HG03095 (cell line): ENCODE results near the gene IDH3G.

Experiments used
- ATAC-seq: cut with Tn5 transposase; IDR thresholded peaks from one replicate; pipeline ENCODE4 v1.9.1; 2021; ENCODE audit warnings: moderate library complexity; ENCODE audit not compliant: unreplicated experiment

Gene IDH3G

DNA sequence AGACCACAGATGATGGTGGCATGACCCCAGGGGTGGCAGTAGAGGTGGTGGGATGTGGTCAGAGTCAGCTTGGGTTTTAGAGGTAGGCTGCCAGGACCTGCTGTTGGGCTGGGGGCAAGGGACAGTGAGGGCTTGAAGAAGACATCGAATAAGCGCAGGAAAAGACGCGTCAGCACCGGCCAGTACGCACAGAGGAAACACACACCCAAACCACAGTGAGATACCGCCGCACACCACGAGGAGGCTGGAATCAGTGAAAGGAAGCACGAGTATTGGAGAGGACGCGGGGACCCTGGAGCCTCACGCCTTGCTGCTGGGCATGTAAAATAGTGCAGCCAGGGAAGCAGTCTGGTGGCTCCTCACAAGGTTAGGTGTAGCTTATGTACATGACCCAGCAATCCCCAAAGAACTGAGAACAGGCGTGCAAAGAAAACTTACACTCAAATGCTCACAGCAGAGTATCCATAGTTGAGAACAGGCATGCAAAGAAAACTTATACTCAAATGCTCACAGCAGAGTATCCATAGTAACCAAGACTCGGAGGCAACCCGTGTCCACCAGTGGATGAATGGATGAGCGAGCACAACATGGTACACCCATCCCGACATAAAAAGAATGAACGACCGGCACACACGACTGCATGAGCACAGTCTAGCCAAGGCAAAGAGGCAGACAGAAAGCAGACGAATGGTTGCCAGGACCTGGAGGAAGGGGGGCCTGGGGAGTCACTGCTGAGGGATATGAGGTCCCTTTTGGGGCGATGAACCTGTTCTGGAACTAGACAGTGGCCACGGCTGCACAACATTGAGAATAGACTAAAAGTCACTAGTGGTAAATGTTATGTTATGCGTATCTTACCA is 22.9 kb upstream of the IDH3G start:
- ATAC-seq = no peak

DNA sequence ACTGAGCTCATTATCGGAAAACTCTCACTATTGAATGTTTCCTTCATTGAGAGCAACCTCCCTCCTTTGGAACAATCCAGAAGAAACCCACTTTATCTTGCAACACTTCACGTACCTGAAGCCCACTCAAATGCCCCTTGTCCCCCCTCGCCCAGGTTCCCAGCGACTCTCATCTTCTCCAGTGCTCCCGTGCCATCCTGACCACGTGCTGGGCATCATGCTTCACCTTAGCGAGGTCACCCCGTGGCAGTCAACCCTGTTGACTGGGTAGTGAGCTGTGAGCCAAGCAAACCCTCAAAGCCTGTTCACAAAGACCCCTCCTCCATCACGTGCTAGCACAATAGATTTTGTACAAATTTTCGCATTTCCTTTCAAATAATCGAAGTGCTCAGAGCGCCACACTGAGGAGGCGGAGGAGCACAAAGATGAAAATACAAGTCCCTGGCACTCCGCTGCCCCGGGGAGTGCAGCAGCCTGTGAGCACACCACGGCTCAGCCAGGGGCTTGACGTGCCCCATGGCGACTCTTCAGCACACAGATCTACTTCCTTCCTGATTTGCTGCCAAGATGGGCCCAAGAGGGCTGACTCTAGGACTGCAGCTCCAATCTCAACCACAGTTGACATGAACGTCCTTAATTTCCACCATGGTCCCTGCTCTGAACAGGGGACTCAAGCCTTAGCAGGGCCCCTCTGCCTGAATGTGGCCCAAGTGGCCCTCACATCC is 20.6 kb upstream of the IDH3G start:
- no peak for ATAC-seq

- no peak for ATAC-seq
Measured at GRCh38 chrX:153813161-153813560, 19.0 kb upstream of the IDH3G start.

DNA sequence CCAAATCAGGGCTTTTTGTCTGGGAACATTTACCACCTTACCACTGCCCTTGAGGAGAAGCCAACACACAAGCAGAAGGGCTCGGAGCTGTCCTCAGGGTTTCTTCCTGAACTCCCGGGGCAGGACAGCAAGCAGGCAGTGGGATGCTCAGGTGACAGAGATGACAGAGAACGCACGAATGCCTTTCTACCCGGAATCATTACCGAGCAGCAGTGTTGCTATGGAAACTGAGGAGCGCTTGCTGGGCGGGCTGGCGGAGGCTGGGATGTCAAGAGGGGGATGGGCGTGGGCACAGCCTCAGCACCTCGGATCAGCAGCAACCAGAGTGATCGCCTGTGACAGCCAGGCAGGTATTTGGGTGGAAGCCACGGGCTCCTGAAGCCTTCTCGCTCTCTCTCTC is 18.0 kb upstream of the IDH3G start:
- no peak for ATAC-seq

DNA sequence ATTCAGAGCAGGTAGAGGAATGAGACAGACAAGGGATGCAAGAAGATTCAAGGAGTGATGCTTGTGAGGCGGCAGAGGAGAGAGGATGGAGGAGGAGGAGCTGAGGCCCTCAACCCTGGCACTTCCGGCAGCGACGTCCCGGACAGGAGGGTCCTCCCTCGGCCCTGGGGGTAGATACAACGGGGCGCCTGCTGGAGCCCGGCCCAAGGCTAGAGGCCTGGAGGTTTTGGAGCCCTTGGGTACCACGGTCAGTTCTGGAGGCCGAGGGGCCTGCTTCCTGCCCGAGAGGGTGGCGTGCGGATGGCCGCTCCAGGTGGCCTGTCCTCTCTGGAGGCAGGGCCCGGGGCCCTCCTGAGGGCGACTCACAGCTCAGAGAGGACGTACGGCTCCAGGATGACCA is 13.8 kb upstream of the IDH3G start:
- no peak for ATAC-seq

DNA sequence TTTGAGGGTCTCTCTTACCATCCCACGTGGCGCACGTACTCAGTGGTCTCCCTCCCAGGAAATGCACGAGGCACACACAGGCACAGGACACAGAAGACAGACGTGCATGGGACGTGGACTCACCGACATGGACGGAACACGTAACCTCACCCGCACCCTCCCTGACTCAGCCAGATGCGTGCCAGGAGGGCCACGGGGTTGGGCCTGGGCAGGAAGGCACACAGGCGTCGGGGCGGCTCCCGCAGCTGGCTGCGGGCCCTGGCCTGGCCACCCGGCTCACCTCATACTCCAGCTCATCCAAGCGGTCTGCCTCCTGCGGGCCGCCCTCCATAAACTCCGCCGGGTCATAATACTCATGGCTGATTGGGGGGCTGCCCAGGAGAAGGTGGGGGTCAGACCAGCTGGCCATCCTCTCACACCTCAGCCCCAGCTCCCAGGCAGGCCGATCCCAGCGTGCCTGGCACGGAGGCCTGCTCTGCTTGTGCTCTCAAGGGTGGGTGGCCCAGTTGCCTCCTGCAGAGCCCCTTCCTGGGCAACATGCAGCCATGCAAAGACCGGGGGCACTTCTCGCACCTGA is 12.9 kb upstream of the IDH3G start:
- no peak for ATAC-seq

- ATAC-seq = no peak
Measured at GRCh38 chrX:153805436-153805835, 11.3 kb upstream of the IDH3G start.

DNA sequence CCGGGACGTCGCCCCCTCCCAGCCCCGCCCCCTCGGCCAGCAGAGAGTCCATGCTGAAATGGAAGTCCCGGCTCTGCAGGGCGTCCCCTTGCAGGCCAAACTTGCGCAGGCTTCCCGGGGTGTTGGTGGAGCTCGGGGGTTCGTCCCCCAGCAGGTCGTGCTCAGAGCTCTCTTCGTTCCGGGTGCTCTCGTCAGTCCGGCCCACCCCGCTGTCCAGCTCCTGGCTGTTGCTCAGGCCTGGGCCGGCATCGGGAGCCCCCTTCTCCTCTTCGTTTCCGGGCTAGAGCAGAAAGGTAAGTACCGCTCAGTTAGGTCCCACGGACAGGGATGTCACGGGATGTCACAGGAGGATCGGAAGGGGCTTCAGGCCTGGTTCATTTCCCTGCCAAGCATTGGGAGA is 10.4 kb upstream of the IDH3G start:
- ATAC-seq = no peak

DNA sequence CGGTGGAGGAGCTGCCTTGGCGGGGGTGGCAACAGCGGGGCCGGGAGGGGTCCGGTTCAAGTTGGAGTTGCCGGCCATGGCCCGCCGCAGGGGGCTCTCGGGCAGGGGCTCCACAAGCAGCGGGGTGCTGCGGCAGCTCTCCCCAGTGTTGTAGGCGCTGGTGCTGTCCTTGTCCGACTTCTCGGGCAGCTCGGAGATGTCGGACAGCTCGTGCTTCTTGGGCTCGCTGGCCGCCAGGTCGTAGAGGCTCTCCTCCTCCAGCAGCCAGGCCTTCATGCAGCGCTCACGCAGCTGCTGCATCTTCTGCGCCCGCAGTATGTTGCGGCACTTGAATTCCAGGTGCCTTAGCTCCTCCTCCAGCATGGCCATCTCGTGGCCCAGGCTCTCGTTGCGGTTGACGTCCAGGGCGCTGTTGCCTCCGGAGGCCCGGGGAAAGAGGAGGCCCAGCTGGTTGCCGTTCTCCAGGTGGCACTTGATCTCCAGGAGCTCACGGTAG is 10.0 kb upstream of the IDH3G start:
- ATAC-seq = no peak

GRCh38 chrX:153803211-153804099 is 9.3 kb upstream of the IDH3G start:
- no peak for ATAC-seq

GRCh38 chrX:153802513-153803045 is 8.4 kb upstream of the IDH3G start:
- ATAC-seq = no peak

GRCh38 chrX:153801669-153802068 is 7.5 kb upstream of the IDH3G start:
- ATAC-seq = no peak

DNA sequence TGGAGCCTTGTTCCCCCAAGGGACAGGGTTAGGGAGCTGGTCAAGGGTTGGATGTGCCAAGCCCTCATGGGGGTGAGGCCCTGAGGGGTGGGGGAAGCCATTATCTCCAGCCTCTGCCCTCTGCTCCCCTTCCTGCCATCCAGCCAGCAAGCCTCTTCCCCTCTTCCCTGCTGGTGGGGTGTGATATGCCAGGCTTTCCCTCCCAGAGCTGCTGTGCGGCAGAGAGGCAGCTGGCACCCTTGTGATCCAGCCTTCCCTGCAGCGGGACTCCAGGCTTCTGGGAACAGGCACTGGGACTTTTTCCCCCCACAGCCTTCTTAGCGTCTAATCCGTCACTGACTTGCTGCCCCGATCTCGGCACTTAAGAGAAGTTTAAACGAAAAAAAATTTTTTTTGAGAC is 6.6 kb upstream of the IDH3G start:
- no peak for ATAC-seq

DNA sequence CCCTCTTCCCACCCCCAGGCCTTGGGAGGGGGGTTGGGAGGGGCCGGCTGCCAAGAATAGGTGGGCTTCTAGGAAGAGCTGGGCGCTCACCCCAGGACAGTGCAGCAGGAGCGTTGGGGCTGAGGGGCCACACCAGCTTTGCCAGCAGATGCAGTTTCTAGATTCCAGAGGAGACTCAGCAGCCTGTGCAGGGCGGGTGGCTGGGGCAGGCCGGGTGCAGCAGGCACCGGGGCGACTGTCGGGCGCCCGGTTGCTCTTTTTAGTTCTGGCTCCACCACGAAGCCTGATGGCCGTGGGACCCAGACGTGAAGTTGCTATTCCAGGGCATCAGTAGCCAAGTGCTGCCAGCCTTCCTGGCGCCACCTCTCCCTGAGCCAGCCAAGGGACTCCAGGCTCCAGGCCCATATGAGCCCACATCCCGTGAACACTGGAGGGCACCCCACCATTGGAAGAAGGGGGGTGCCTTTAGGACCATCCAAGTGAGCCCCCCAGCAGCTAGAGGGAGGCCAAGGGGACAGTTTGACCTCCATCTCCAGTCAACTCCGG is 6.1 kb upstream of the IDH3G start:
- no peak for ATAC-seq

DNA sequence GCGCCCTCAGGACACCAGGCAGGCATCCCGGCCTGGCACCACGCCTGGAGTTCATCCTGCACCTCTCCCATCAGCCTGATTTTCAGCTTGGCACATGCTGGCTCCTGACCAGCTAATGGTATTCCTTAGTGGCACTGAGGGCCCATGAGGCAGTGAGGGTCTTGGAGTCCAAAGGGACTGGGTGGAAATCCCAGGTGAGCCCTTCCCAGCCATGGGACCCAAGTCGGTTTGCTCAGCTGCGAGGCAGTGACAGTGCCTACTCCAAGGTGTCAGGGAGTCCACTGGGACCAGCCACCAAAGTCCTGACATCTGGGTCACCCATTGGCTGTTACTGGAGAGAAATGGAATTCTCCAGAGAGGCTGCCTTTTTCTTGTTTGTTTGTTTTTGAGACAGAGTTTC is 5.2 kb upstream of the IDH3G start:
- ATAC-seq = no peak

DNA sequence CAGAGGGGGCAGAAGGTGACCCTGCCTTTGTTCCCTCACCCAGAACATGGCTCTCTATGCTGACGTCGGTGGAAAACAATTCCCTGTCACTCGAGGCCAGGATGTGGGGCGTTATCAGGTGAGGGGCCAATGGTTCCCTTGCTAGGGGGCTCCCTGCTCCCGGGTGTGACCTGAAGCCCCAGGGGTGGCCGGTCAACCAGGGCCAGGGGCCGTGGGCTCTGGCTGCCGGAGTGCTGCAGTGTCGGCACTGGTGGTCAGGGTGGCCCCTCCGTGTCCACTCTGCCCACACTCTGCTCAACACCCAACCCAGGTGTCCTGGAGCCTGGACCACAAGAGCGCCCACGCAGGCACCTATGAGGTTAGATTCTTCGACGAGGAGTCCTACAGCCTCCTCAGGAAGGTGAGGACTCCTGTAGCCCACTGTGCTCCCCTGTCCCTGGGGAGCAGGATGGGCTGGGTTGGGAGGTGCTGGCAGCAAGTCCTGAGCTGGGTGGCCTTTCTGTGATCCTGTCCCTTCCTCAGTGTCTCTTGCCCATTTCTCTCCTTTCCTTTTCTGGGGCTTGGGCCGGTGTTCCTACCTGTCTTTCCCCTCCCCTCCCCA is 3.3 kb upstream of the IDH3G start:
- ATAC-seq = no peak

DNA sequence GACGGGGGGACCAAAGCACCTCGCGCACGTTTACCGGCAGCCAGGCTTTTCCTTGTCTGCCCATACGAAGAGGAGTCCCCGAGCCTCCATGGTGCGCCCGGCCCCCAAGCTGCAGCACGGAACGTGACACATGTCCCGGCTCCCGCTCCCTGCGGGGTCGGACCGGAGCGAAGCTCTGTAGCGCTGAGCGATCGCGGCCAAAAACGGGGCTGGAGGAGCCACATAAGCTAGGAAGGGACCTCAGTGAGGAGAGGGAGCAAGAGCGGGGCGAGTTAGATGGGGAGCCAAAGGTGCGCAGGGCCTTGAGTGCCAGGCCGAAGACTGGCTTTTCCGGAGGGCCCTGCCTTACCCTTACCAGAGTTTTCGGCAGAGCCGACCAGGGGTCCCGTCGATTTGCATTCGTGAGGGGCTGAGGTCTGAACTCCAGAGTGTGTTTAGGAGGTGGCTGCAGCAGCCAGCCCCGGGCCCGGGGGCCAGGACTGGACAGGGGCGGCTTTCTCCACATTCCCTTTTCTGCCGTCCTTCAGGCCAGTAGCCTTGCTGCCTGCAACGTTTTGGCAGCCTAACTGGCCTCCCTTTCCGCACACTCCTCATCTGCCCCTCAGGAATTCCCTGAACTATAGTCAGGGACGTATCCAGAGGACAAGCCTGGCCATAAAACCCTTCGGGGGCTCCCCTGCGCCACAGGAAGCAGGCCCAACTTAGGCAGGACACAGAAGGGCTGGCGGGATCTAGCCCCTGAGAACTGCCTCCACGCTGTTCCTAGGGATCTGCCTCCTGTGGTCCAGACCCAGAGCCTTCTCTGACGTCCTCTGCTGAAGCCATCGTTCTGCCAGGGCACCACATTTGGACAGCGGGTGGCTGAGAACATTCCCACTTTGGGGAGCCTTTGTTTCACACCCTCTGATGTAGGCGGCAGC is 982 bp upstream of the IDH3G start:
- no peak for ATAC-seq

GRCh38 chrX:153793291-153793690 is 884 bp downstream of the IDH3G start:
- no peak for ATAC-seq

DNA sequence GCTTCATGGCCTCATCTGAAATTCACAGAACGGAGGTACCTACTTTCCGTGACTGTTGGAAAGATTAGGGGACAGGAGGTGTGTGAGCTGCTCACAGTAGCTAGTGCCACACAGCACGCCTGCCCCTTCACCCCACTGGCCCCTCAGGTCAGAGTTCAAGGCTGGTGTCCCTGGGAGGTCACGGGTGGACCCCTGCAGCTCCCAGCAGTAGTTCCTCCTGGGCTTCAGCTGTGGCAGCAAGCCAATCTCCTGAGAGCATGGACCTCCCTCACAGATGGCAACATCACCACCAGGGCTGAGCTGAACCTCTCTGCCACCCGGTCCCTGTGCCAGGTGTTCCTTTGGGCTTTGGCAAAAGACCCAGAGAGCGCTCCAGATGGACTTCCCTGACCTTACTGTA is 1.8 kb downstream of the IDH3G start:
- no peak for ATAC-seq
